DND-41 (cell line): Measurements from ENCODE around the gene POMGNT2.

Experiments used
- ATAC-seq: fragments of 200-7000 bp; cut with Tn5 transposase; 3 replicates; pipeline ENCODE4 v1.9.1; 2021; ENCODE audit warnings: low read depth; ENCODE audit not compliant: insufficient read depth
- DNase-seq: peaks from one replicate; pipeline ENCODE4 v3.0.0-alpha.2; 2020
- H2AFZ ChIP-seq: 2 replicates; pipeline ENCODE4 v1.6.0; 2012; ENCODE audit warnings: low read depth, low read length
- H3K27ac ChIP-seq: 2 replicates; pipeline ENCODE4 v1.5.1; 2012; ENCODE audit warnings: low read length, inconsistent platforms
- H3K27me3 ChIP-seq: fragments of 200-600 bp; sonication (generic); 2 replicates; pipeline ENCODE4 v1.6.0; 2012; ENCODE audit warnings: low read length, mild to moderate bottlenecking, inconsistent platforms; ENCODE audit not compliant: insufficient read depth, poor library complexity
- H3K36me3 ChIP-seq: 2 replicates; pipeline ENCODE4 v1.5.1; 2012; ENCODE audit warnings: low read length, inconsistent platforms; ENCODE audit not compliant: insufficient read depth
- H3K4me1 ChIP-seq: 2 replicates; pipeline ENCODE4 v1.5.1; 2012; ENCODE audit warnings: mild to moderate bottlenecking, low read length; ENCODE audit not compliant: insufficient read depth
- H3K4me2 ChIP-seq: 2 replicates; pipeline ENCODE4 v1.6.0; 2012; ENCODE audit warnings: mild to moderate bottlenecking, moderate library complexity, low read length, inconsistent platforms; ENCODE audit not compliant: insufficient read depth
- H3K4me3 ChIP-seq, 2 experiments: fragments of 200-600 bp in 1 of 2; shearing (Covaris generic) in 1 of 2; 2 replicates each; pipeline ENCODE4 v1.5.1; 2012 to 2016; ENCODE audit warnings: inconsistent platforms in 2 of 2, low read length in 2 of 2, mild to moderate bottlenecking in 2 of 2, low read depth in 1 of 2, moderate library complexity in 1 of 2
- H3K79me2 ChIP-seq: 2 replicates; pipeline ENCODE4 v1.6.0; 2012; ENCODE audit warnings: low read length, inconsistent platforms; ENCODE audit not compliant: insufficient read depth
- H3K9ac ChIP-seq: 2 replicates; pipeline ENCODE4 v1.6.0; 2012; ENCODE audit warnings: low read depth, mild to moderate bottlenecking, inconsistent platforms, low read length, moderate library complexity
- H3K9me3 ChIP-seq: 2 replicates; pipeline ENCODE4 v1.5.1; 2012; ENCODE audit warnings: low read length, moderate library complexity, mild to moderate bottlenecking, inconsistent platforms; ENCODE audit not compliant: insufficient read depth, severe bottlenecking
- H4K20me1 ChIP-seq: 2 replicates; pipeline ENCODE4 v1.6.0; 2012; ENCODE audit warnings: low read length; ENCODE audit not compliant: insufficient read depth
- CTCF ChIP-seq: IDR thresholded peaks from 2 replicates; pipeline ENCODE4 v1.5.1; 2012; ENCODE audit warnings: borderline replicate concordance, low read length, moderate library complexity, mild to moderate bottlenecking; ENCODE audit not compliant: poor library complexity, severe bottlenecking; ENCODE audit errors: extremely low read depth
- EZH2 ChIP-seq: IDR thresholded peaks from 3 replicates; pipeline ENCODE4 v1.6.1; 2012; ENCODE audit warnings: borderline replicate concordance, low read depth, mild to moderate bottlenecking, moderate library complexity, low read length, inconsistent platforms; ENCODE audit not compliant: severe bottlenecking

The POMGNT2 gene

GRCh38 chr3:43043793-43044192, 62.1 kb downstream of the POMGNT2 start:
- Histone ChIP-seq H3K9ac (no peak overlapping the region), H3K9me3 (peaks cover 30% of the 10 kb centered on the region), H3K79me2 (no peaks in the 10 kb centered on the region), H3K4me3 (no peak overlapping the region), H3K36me3 (no peaks in the 10 kb centered on the region), H3K27me3 (no peaks in the 10 kb centered on the region), H2AFZ (no peak overlapping the region), H3K27ac (no peak overlapping the region), H3K4me2 (no peak overlapping the region), H3K4me1 (no peaks in the 10 kb centered on the region), H4K20me1 (no peaks in the 10 kb centered on the region)
- DNase-seq (no peak), ATAC-seq (no peak)
- TF ChIP-seq CTCF: no peak
- no peak for TF ChIP-seq EZH2

GRCh38 chr3:43043071-43043766, 62.7 kb downstream of the POMGNT2 start:
- Histone ChIP-seq H3K9me3 (peaks cover 26% of the 10 kb centered on the region), H3K36me3 (no peaks in the 10 kb centered on the region), H3K4me1 (no peaks in the 10 kb centered on the region), H4K20me1 (no peaks in the 10 kb centered on the region), H2AFZ (no peak overlapping the region), H3K4me3 (no peak overlapping the region), H3K27ac (no peak overlapping the region), H3K79me2 (no peaks in the 10 kb centered on the region), H3K4me2 (no peak overlapping the region), H3K9ac (no peak overlapping the region), H3K27me3 (no peaks in the 10 kb centered on the region)
- TF ChIP-seq EZH2 (no peak), CTCF (no peak)
- no peak for DNase-seq
- no peak for ATAC-seq

GRCh38 chr3:43041517-43041916, 64.4 kb downstream of the POMGNT2 start:
- H3K27ac ChIP-seq: no peak overlapping the region
- TF ChIP-seq EZH2: no peak
- no peak overlapping the region for H3K4me3 ChIP-seq
- H3K4me1 ChIP-seq: no peaks in the 10 kb centered on the region
- H2AFZ ChIP-seq: no peak overlapping the region
- no peaks in the 10 kb centered on the region for H4K20me1 ChIP-seq
- DNase-seq (no peak), ATAC-seq (no peak)
- no peaks in the 10 kb centered on the region for H3K27me3 ChIP-seq
- peaks cover 17% of the 10 kb centered on the region for H3K9me3 ChIP-seq
- H3K79me2 ChIP-seq: no peaks in the 10 kb centered on the region
- H3K4me2 ChIP-seq: no peak overlapping the region
- H3K9ac ChIP-seq: no peak overlapping the region
- H3K36me3 ChIP-seq: no peaks in the 10 kb centered on the region

- H3K27ac ChIP-seq: no peak overlapping the region
- ATAC-seq (no peak), DNase-seq (no peak)
- H3K36me3 ChIP-seq: no peaks in the 10 kb centered on the region
- no peak overlapping the region for H2AFZ ChIP-seq
- H3K4me3 ChIP-seq: no peak overlapping the region
- no peaks in the 10 kb centered on the region for H4K20me1 ChIP-seq
- H3K9me3 ChIP-seq: no peaks in the 10 kb centered on the region
- TF ChIP-seq EZH2: no peak
- no peak for TF ChIP-seq CTCF
- H3K79me2 ChIP-seq: no peaks in the 10 kb centered on the region
- no peaks in the 10 kb centered on the region for H3K27me3 ChIP-seq
- no peak overlapping the region for H3K9ac ChIP-seq
- H3K4me2 ChIP-seq: no peak overlapping the region
- H3K4me1 ChIP-seq: no peaks in the 10 kb centered on the region
Observed at GRCh38 chr3:43038010-43038409, 67.9 kb downstream of the POMGNT2 start.
